Measurements from ENCODE around the gene GDI2. TPM values are rescaled to one million over a fixed set of nuclear protein-coding genes. Genes with fewer than 3 reads are reported as not detected.
A peak's percentile ranks its signal among the peaks of the same experiment; 100 is the strongest.

Gene GDI2
- 100 to 1,000 TPM; 190 TPM for total RNA-seq
- polyA plus RNA-seq: 100 to 1,000 TPM; 103 to 120 TPM

DNA sequence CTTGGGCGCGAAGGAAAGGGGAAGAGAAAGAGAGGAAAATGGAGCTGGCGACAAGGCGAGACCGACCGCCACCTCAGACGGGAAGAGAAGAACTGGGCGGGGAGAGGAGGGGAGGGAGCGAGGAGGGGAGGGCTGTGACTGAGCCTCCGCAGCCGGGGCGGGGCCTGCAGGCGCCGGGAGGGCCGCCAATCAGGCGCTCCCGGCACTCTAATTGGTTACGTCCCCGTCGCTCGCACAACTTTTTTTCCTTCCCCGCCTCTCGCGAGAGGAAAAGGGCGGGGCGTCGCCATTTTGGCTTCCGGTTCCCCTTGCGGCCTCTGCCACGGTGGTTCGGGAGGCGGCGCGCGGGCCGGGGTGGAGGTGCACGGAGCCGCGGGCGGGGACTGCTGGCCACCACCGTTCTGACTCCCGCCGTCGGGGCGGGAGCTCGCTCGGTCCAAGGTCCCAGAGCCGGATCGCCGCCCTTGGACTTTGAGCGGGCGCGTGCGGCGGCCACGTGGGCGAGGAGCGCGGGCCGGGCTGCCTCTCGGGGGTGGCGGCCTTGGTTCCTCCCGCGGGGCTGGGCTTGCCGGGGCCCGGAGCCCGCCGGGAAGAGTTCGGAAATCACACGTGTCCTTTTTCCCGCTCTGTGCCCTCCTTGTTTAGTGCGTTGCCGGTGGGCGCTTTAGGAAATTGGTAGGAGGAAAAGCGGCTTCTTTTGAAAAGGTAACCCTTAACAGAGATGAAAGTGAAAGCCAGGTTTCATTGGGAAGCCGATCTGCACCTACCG, at the start of gene GDI2:
Gene GDI2 (minus strand): TSS at position 94 of the 769 bp plus-strand sequence. CDS start 176 bp downstream, outside the sequence.
- peak within 1 kb of the TSS; percentile 96 to 97 for H3K9ac ChIP-seq (ENCODE audit: low read depth in 1 of 2, low read length in 2 of 2)
- peak; percentile 97 for DNase-seq (ENCODE audit: low spot score)
- WGBS: under 1% methylated on average over 77 of the region's 77 CpGs
- H3K27ac ChIP-seq (ENCODE audit: low read depth in 1 of 2, low read length in 2 of 2): peak within 1 kb of the TSS; percentile 97 to 100
- no peaks in the 10 kb centered on the region for H3K9me3 ChIP-seq (ENCODE audit: control insufficient read depth in 4 of 4, low read length in 3 of 4)
- peaks cover 0 to 36% (median 26%) of the 10 kb centered on the region in 4 donors for H3K4me1 ChIP-seq (ENCODE audit: control insufficient read depth in 4 of 4, insufficient read depth in 4 of 4, low read length in 3 of 4)
- H3K27me3 ChIP-seq (ENCODE audit: control insufficient read depth in 4 of 4, insufficient read depth in 4 of 4, low read length in 3 of 4): no peaks in the 10 kb centered on the region
- peak within 1 kb of the TSS; percentile 75 to 93 (median 80) for H3K4me3 ChIP-seq (ENCODE audit: low read depth in 1 of 3, low read length in 3 of 3)
- TF ChIP-seq, protein P1, sequence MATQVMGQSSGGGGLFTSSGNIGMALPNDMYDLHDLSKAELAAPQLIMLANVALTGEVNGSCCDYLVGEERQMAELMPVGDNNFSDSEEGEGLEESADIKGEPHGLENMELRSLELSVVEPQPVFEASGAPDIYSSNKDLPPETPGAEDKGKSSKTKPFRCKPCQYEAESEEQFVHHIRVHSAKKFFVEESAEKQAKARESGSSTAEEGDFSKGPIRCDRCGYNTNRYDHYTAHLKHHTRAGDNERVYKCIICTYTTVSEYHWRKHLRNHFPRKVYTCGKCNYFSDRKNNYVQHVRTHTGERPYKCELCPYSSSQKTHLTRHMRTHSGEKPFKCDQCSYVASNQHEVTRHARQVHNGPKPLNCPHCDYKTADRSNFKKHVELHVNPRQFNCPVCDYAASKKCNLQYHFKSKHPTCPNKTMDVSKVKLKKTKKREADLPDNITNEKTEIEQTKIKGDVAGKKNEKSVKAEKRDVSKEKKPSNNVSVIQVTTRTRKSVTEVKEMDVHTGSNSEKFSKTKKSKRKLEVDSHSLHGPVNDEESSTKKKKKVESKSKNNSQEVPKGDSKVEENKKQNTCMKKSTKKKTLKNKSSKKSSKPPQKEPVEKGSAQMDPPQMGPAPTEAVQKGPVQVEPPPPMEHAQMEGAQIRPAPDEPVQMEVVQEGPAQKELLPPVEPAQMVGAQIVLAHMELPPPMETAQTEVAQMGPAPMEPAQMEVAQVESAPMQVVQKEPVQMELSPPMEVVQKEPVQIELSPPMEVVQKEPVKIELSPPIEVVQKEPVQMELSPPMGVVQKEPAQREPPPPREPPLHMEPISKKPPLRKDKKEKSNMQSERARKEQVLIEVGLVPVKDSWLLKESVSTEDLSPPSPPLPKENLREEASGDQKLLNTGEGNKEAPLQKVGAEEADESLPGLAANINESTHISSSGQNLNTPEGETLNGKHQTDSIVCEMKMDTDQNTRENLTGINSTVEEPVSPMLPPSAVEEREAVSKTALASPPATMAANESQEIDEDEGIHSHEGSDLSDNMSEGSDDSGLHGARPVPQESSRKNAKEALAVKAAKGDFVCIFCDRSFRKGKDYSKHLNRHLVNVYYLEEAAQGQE (IDR thresholded peaks at IDR 0.05): peak; percentile 90
- TF ChIP-seq, protein P2, sequence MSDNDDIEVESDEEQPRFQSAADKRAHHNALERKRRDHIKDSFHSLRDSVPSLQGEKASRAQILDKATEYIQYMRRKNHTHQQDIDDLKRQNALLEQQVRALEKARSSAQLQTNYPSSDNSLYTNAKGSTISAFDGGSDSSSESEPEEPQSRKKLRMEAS (IDR thresholded peaks at IDR 0.05): peak; percentile 79
- peak; percentile 98 for TF ChIP-seq YY1 (IDR thresholded peaks at IDR 0.05)
- no peak for TF ChIP-seq FOXA2 (IDR thresholded peaks at IDR 0.05)
- TF ChIP-seq, protein P3, sequence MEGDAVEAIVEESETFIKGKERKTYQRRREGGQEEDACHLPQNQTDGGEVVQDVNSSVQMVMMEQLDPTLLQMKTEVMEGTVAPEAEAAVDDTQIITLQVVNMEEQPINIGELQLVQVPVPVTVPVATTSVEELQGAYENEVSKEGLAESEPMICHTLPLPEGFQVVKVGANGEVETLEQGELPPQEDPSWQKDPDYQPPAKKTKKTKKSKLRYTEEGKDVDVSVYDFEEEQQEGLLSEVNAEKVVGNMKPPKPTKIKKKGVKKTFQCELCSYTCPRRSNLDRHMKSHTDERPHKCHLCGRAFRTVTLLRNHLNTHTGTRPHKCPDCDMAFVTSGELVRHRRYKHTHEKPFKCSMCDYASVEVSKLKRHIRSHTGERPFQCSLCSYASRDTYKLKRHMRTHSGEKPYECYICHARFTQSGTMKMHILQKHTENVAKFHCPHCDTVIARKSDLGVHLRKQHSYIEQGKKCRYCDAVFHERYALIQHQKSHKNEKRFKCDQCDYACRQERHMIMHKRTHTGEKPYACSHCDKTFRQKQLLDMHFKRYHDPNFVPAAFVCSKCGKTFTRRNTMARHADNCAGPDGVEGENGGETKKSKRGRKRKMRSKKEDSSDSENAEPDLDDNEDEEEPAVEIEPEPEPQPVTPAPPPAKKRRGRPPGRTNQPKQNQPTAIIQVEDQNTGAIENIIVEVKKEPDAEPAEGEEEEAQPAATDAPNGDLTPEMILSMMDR (IDR thresholded peaks at IDR 0.05; ENCODE audit: low read depth, low read length, missing input control): no peak
- peak; percentile 47 to 83 for TF ChIP-seq GABPA (IDR thresholded peaks at IDR 0.05 in 1 of 2, conservative IDR thresholded peaks at IDR 0.05 in 1 of 2)
- TF ChIP-seq, protein P4, sequence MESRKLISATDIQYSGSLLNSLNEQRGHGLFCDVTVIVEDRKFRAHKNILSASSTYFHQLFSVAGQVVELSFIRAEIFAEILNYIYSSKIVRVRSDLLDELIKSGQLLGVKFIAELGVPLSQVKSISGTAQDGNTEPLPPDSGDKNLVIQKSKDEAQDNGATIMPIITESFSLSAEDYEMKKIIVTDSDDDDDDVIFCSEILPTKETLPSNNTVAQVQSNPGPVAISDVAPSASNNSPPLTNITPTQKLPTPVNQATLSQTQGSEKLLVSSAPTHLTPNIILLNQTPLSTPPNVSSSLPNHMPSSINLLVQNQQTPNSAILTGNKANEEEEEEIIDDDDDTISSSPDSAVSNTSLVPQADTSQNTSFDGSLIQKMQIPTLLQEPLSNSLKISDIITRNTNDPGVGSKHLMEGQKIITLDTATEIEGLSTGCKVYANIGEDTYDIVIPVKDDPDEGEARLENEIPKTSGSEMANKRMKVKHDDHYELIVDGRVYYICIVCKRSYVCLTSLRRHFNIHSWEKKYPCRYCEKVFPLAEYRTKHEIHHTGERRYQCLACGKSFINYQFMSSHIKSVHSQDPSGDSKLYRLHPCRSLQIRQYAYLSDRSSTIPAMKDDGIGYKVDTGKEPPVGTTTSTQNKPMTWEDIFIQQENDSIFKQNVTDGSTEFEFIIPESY (IDR thresholded peaks at IDR 0.05): peak; percentile 98
- TF ChIP-seq RXRA (IDR thresholded peaks at IDR 0.05): no peak
- peak in 1 of 2 donors; percentile 17 for TF ChIP-seq JUND (IDR thresholded peaks at IDR 0.05)
- peak; percentile 98 for TF ChIP-seq TAF1 (conservative IDR thresholded peaks at IDR 0.05)
- TF ChIP-seq SP1 (IDR thresholded peaks at IDR 0.05): peak; percentile 83
- peak; percentile 74 for TF ChIP-seq HNF4G (IDR thresholded peaks at IDR 0.05)
- no peak for TF ChIP-seq NR2F2 (IDR thresholded peaks at IDR 0.05)
- TF ChIP-seq RAD21 (IDR thresholded peaks at IDR 0.05): peak in 1 of 2 donors; percentile 22
- TF ChIP-seq, protein P5, sequence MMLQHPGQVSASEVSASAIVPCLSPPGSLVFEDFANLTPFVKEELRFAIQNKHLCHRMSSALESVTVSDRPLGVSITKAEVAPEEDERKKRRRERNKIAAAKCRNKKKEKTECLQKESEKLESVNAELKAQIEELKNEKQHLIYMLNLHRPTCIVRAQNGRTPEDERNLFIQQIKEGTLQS (IDR thresholded peaks at IDR 0.05): no peak
- no peak for TF ChIP-seq EGR1 (IDR thresholded peaks at IDR 0.05; ENCODE audit: low read depth in 2 of 2)
- TF ChIP-seq FOXA1 (IDR thresholded peaks at IDR 0.05): no peak
- peak; percentile 77 to 84 for TF ChIP-seq HNF4A (conservative IDR thresholded peaks at IDR 0.05)
- no peaks in the 10 kb centered on the region for H3K36me3 ChIP-seq (ENCODE audit: control insufficient read depth in 4 of 4, insufficient read depth in 3 of 4, low read depth in 1 of 4, low read length in 3 of 4)
